ENCODE data around the gene FMO2.

Gene FMO2

GRCh38 chr1:171256940-171257606, 72.0 kb downstream of the FMO2 start:
- DNase-seq (ENCODE audit: low read depth in 2 of 3, low spot score in 1 of 3): no peak

GRCh38 chr1:171257607-171258076, 72.5 kb downstream of the FMO2 start:
- no peak for DNase-seq (ENCODE audit: low read depth in 2 of 3, low spot score in 1 of 3)

DNA sequence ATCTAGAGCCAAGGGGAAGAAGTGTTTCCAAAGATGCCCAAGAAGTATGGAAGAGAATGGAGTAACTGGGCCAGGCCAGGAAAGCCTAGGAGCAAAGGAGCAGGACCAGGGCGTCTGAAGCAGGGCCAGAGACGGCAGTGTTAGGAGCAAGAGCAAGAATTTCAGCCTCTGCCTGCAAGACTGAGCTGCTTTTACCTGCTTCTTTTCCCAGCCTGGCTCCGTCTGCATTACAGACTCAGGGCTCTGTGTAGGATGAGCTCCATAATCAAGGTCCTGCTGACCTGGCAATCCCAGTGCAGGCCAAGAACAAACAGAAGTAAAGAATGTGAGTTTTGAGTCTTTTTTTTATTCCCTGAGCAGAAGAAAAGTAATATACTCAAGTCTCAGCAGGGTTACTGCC, 73.3 kb downstream of the FMO2 start:
- DNase-seq (ENCODE audit: low read depth in 2 of 3, low spot score in 1 of 3): no peak

DNA sequence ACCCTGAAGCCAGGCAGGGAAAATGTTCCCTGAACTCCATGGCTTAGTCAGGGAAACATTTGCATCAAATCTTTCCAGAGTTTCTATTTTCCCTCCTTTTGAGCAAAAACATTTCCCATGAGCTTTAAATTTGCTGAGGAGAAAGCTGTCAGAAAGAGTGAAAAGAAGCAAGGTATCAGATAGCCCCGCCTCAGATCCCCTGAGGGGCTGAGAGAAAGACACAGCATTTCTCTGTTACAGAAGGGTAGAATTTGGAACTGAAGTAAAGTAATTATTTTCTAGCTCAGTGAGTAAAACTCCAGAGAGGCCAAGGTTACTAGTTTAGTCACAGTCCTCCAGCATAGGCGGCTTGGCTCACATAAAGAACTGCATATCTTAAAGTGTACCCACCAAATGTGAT, 73.8 kb downstream of the FMO2 start:
- DNase-seq (ENCODE audit: low read depth in 2 of 3, low spot score in 1 of 3): no peak

Measured in stimulated activated CD4-positive, alpha-beta T cell treated with anti-CD3 and anti-CD28 coated beads, Interleukin-12 subunit alpha, Interleukin-12 subunit beta, amount 100 ng/mL, for 48 hours (primary cell).